Astrocyte (in vitro differentiated cells and primary cell): ENCODE data around the gene TPD52L3.

Source experiments
- EZH2 ChIP-seq: IDR thresholded peaks from 2 replicates; pipeline ENCODE4 v1.6.1; 2012; ENCODE audit warnings: mild to moderate bottlenecking, low read length, inconsistent platforms; ENCODE audit not compliant: insufficient read depth
- TF ChIP-seq, protein P1 (sequence below): IDR thresholded peaks from 2 replicates; pipeline ENCODE4 v1.5.1; 2011; ENCODE audit warnings: low read depth, mild to moderate bottlenecking, inconsistent platforms, low read length, moderate library complexity; ENCODE audit not compliant: insufficient read depth

- TF ChIP-seq, protein P1, sequence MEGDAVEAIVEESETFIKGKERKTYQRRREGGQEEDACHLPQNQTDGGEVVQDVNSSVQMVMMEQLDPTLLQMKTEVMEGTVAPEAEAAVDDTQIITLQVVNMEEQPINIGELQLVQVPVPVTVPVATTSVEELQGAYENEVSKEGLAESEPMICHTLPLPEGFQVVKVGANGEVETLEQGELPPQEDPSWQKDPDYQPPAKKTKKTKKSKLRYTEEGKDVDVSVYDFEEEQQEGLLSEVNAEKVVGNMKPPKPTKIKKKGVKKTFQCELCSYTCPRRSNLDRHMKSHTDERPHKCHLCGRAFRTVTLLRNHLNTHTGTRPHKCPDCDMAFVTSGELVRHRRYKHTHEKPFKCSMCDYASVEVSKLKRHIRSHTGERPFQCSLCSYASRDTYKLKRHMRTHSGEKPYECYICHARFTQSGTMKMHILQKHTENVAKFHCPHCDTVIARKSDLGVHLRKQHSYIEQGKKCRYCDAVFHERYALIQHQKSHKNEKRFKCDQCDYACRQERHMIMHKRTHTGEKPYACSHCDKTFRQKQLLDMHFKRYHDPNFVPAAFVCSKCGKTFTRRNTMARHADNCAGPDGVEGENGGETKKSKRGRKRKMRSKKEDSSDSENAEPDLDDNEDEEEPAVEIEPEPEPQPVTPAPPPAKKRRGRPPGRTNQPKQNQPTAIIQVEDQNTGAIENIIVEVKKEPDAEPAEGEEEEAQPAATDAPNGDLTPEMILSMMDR = no peak
- TF ChIP-seq EZH2 = no peak
These were observed 23.9 kb upstream of the TPD52L3 start for GRCh38 chr9:6304232-6304631.
